DMS53 treated with DMSO at 0.1 percent for 48 hours (cell line): ENCODE measurements around the gene NAV1.
A peak's percentile ranks its signal among the peaks of the same experiment; 100 is the strongest.
"Not testable (repeated sequence)": the region's sequence is repeated elsewhere in the genome, so short reads cannot be mapped to it uniquely, and the experiment has no call there.

ENCODE experiments used
- DNase-seq: peaks from one replicate; lab custom pipeline; 2025; ENCODE audit not compliant: unreplicated experiment; lab: John Stamatoyannopoulos, UW

NAV1 gene

DNA sequence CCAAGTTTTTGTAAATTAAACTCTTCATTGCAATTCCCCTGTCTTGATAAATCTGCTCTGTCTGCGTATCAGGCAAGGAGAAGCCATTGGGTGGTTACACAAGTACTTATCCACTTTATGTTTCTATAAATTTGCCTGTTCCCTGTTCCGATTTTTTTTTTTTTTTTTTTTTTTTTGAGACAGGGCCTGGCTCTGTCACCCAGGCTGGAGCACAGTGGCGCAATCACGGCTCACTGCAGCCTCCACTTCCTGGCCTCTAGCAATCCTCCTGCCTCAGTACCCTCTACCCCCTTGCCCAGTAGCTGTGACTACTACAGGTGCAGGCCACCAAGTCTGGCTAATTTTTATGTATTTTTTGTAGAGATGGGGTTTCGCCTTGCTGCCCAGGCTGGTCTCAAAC lies 20.9 kb upstream of the NAV1 start:
- DNase-seq, result no peak

- DNase-seq, result not testable (repeated sequence)
These were observed 18.8 kb upstream of the NAV1 start for GRCh38 chr1:201520046-201520575.

- no peak for DNase-seq
These were observed 13.6 kb upstream of the NAV1 start for GRCh38 chr1:201525193-201525778.

DNA sequence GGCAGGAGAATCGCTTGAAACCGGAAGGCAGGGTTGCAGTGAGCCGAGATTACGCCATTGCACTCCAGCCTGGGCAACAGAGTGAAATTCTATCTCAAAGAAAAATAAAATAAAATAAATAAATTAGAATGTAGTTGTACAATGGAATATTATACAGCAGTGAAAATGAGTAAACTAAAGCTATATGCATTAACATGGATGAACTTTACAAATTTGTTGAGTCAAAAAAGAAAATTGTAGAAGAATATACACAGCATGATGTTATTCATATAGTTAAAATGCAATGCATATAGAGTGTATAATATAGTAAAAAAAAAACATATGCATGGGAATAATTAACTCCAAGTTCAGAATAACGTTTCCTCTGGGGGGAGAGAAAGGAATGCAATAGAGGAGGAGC lies 11.0 kb upstream of the NAV1 start:
- DNase-seq, result no peak

GRCh38 chr1:201528631-201529252 lies 10.2 kb upstream of the NAV1 start:
- no peak for DNase-seq

DNA sequence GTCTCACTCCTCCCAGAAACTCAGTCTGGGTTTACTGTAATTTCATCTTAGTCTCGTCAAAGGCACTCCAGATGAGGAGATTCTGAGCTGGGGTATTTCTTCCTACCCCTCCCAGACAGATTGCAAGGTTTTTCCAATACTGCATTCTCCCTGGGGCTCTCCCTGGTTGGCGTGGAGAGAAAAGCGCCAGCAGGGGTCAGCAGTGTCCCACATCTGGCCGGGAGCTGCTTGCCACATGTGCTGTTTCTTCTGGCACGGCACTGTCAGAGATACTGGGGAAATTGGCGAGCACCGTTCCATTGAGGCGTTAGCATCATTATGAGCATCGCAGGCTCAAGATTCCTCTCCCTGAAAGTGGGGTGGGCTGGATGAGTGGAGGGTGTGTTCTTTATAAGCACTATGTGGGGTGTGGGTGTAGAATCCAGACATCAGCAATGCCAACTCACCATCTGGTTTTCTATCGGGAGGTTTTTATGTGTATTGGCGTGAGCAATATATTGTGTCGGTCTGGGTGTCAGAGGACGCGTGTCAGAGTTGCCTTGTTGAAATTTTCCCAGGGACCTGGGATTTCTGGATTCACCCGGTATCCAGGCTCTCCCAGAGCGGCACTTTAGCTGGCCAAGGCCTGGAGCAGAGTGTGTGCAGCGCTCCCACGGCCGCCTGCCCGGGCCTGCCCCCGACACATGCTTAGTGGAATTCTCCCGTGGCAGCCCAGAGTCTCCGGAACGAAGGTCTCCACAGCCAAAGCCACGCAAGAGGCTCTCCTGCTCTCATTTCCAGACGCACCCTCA lies 8.0 kb upstream of the NAV1 start:
- peak; percentile 63 for DNase-seq

DNA sequence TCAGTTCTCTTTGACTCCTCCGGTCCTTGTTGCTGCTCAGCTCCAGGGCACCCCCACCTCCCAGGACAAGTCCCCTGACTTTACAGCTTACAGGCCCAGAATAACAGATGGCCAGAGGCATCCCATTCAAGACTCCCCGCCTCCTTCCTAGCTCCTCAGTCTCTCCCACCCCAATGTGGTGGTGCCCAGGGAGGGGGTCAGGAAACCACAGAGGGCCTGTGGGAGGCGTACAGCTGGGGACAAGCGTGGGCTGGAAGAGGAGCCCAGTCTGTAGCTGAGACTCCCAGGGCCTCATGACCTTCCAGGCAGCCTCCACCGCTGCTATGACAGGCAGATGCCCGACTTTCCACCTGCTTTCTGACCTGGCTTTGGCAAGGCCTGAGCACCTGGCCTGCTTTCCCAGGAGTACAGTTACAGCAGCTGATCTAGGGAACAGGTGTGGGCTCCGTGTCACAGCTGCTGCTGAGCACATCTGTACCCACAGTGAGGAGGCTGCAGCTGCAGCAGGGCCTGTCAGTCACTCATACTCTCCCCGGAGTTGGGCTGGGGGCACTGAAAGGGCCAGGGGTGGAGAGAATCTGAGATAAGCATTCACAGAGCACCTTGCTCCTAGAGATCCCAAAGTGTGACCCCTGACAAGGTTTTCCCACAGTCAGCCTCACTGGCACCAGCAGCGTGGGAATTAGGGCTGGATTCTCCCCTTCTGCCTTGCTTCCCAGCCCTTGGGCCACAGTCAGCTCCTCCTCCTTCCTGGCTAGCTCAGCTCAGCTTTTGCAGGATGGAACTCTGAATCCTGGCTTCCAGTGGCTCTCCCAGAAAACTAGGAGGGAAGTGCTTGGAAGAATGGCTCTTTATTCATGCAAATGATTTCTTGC lies 7.1 kb upstream of the NAV1 start:
- peak; percentile 97 for DNase-seq

DNA sequence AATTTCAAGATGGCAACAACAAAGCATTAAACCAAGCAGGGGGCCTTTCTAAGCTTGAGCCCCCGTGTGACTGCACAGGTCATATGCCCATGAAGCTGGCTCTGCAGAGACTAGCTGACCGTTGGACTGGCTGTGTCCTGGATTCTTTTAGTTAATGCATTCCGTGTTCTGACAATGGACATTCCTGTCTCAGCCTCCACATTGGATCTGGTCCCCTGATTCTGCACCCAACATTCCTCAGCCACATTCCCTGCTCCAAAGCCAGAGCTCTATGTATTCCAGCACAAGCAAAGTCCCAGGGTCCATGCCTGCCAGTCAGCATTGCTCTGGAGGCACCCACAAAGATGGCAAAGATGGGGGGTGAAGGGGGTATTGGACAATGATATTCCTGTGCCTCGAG lies 5.1 kb upstream of the NAV1 start:
- no peak for DNase-seq

DNA sequence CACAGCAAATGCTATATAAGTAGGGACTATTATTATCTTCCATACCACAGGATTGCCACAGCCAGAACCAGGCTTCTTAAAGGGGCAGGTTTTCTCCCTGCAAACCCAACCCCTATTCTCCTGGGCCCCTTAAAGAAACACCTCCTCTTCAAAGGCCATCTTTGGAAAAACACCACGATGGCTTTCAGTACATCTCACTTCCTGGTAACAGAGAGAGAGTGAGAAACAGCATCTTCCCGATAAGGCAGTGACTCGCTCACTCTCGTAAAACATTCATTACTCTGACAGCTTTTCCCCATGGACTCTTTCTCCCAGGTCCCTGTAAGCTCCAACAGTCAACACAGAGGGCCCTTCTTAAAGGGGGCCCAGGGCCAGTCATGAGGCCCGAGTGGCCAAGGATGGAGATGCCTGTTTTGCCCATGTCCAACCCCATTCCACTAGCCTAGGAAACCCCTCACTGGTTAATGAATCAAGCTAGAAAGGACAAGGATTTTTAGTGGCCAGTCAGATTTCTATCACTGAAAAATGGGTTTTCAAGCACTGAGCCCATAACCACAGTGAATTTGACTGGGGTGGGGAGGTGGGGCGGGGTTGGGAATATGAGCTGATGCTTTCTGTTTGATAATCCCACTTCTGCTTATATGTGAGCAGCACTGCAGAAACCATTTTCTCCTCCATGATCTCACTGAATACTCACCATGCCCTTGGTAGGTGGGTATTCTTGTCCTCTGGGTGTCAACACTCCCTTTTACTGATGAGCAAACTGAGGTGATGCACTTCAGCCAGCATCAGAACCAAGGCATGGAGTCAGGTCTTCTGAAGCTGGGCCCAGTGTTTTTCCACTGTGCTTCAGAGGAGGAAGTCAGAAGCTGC lies 3.6 kb upstream of the NAV1 start:
- DNase-seq, result peak; percentile 29

- no peak for DNase-seq
These were observed 3.0 kb upstream of the NAV1 start for GRCh38 chr1:201535919-201536245.

- no peak for DNase-seq
These were observed 2.4 kb upstream of the NAV1 start for GRCh38 chr1:201536558-201536957.

DNA sequence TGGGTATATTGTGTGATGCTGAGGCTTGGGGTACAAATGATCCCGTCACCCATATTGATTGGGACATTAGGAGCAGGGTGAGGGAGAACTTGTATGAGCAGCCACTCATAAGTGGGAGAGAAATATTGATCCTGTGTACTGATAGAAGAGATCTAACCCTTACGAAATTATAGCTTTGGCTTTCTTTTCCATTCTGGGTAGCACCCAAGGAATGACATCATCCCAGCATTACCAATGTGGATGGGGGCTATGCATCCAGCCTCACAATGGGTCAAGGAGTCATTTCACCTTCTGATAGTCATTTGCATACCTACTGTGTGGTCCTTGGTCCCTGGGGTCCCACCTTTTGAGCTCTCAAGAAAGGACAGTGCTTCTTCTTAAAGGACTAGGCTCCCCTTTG lies 1.9 kb upstream of the NAV1 start:
- DNase-seq, result no peak

- DNase-seq, result no peak
These were observed 1.5 kb upstream of the NAV1 start for GRCh38 chr1:201537467-201537866.

DNA sequence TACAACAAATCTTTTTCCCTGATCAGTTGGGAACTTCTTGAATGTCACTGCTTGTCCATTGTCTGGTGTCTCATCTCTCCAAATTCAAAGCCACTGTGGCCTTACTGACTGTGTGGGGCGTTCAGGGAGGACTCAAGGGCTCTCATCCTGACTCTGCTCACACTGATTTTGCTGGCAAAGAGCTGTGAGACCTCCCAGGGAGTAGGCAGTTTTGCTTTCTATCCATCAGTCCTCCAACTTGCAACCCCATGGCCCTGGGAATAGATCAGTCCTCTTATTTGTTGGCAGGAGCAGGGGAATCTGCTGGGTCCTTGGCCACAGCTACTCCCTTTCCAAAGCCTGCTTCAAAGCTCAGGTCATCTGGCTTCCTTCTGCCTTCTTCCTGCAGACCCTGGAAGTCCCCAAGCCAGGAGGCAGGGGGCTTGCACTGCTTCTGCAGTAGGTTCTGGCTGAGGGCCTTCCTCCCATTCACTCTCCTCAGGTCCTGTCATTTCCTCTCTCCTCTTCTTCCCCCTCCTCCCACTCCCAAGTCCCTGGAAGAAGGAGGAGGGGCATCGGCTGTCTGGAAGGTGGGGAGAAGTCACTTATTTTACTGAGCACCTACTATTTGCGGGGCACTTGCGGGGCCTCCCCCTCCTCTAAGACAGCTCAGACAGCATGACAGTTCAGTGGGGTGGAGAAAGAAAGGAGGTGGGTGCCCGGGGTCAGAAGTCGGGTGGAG lies 876 bp upstream of the NAV1 start:
- no peak for DNase-seq

GRCh38 chr1:201539561-201540431 lies 869 bp downstream of the NAV1 start:
- peak; percentile 60 for DNase-seq

- no peak for DNase-seq
These were observed 2.2 kb downstream of the NAV1 start for GRCh38 chr1:201540846-201541735.

GRCh38 chr1:201542309-201543035 lies 3.5 kb downstream of the NAV1 start:
- DNase-seq, result no peak
